Neutrophil (primary cell): ENCODE measurements around the gene METTL6.

Experiments used
- H3K27ac ChIP-seq: fragments of 200-600 bp; sonication (generic); 2 replicates; pipeline ENCODE4 v1.5.1; 2016; ENCODE audit warnings: mild to moderate bottlenecking, moderate library complexity
- H3K27me3 ChIP-seq: fragments of 200-600 bp; sonication (generic); 2 replicates; pipeline ENCODE4 v1.6.0; 2016; ENCODE audit warnings: mild to moderate bottlenecking
- H3K36me3 ChIP-seq: fragments of 200-600 bp; sonication (generic); 2 replicates; pipeline ENCODE4 v1.5.1; 2017
- H3K4me1 ChIP-seq, 2 experiments: fragments of 200-600 bp in 1 of 2; sonication (generic) in 1 of 2; 1 replicate in 1 of 2; 2 replicates in 1 of 2; pipeline versions ENCODE4 v1.5.1 to v1.6.1; 2013 to 2016; ENCODE audit warnings: low read depth in 1 of 2, low read length in 1 of 2, mild to moderate bottlenecking in 1 of 2, moderate library complexity in 1 of 2; ENCODE audit not compliant: control insufficient read depth in 1 of 2, insufficient read depth in 1 of 2
- H3K4me3 ChIP-seq, 2 experiments: fragments of 200-600 bp in 1 of 2; sonication (generic) in 1 of 2; 1 replicate in 1 of 2; 2 replicates in 1 of 2; pipeline ENCODE4 v1.5.1; 2013 to 2016; ENCODE audit warnings: low read depth in 1 of 2, low read length in 1 of 2, mild to moderate bottlenecking in 1 of 2, moderate library complexity in 1 of 2
- H3K9me3 ChIP-seq: fragments of 200-600 bp; sonication (generic); 2 replicates; pipeline ENCODE4 v1.5.1; 2016
- CTCF ChIP-seq: fragments of 200-600 bp; sonication (generic); IDR thresholded peaks from 2 replicates; pipeline ENCODE4 v1.5.1; 2016; ENCODE audit warnings: antibody characterized with exemption

METTL6 gene

GRCh38 chr3:15470261-15470660 is 42.9 kb upstream of the METTL6 start:
- Histone ChIP-seq H3K27ac (no peak overlapping the region), H3K9me3 (no peaks in the 10 kb centered on the region), H3K4me1 (peaks cover 22 to 26% of the 10 kb centered on the region in 2 experiments), H3K27me3 (no peaks in the 10 kb centered on the region), H3K36me3 (no peaks in the 10 kb centered on the region), H3K4me3 (no peak overlapping the region)
- TF ChIP-seq CTCF, result no peak

GRCh38 chr3:15467227-15468181 is 40.2 kb upstream of the METTL6 start:
- Histone ChIP-seq H3K27ac (no peak overlapping the region), H3K4me1 (peaks cover 15 to 16% of the 10 kb centered on the region in 2 experiments), H3K36me3 (no peaks in the 10 kb centered on the region), H3K27me3 (no peaks in the 10 kb centered on the region), H3K4me3 (no peak overlapping the region), H3K9me3 (no peaks in the 10 kb centered on the region)
- no peak for TF ChIP-seq CTCF

GRCh38 chr3:15465876-15466585 is 38.7 kb upstream of the METTL6 start:
- TF ChIP-seq CTCF, result no peak
- H3K36me3 ChIP-seq, result no peaks in the 10 kb centered on the region
- no peaks in the 10 kb centered on the region for H3K9me3 ChIP-seq
- no peak overlapping the region for H3K4me3 ChIP-seq
- peaks cover 6 to 9% of the 10 kb centered on the region in 2 experiments for H3K4me1 ChIP-seq
- H3K27me3 ChIP-seq, result no peaks in the 10 kb centered on the region
- H3K27ac ChIP-seq, result no peak overlapping the region

GRCh38 chr3:15462451-15462850 is 35.1 kb upstream of the METTL6 start:
- Histone ChIP-seq H3K4me1 (peaks cover 30 to 31% of the 10 kb centered on the region in 2 experiments), H3K27ac (no peak overlapping the region), H3K27me3 (no peaks in the 10 kb centered on the region), H3K4me3 (no peak overlapping the region), H3K9me3 (no peaks in the 10 kb centered on the region), H3K36me3 (no peaks in the 10 kb centered on the region)
- no peak for TF ChIP-seq CTCF

GRCh38 chr3:15460891-15461531 is 33.7 kb upstream of the METTL6 start:
- no peak overlapping the region for H3K27ac ChIP-seq
- H3K36me3 ChIP-seq, result no peaks in the 10 kb centered on the region
- H3K4me3 ChIP-seq, result no peak overlapping the region
- no peaks in the 10 kb centered on the region for H3K9me3 ChIP-seq
- H3K4me1 ChIP-seq, result peaks cover 30 to 31% of the 10 kb centered on the region in 2 experiments
- H3K27me3 ChIP-seq, result no peaks in the 10 kb centered on the region
- TF ChIP-seq CTCF, result no peak
